K562 (cell line): ENCODE data around the gene ITGAV. TPM values are rescaled to one million over a fixed set of nuclear protein-coding genes. Genes with fewer than 3 reads are reported as not detected.

Source experiments
- ATAC-seq: fragments of 200-7000 bp; cut with Tn5 transposase; 3 replicates; pipeline ENCODE4 v1.9.1; 2020; ENCODE audit warnings: moderate library complexity
- BruUV-seq: library from RNA; stranded (reverse); fragments of 400-500 nt; replicated peaks from 2 replicates; lab custom pipeline; 2021; lab: Mats Ljungman, UMichigan
- CTCF ChIA-PET: fragments of 300-600 bp; formaldehyde crosslinking; extraction: SDS; loops from one replicate; lab custom pipeline; 2021; ENCODE audit warnings: low intra/inter-chr PET ratio; lab: Yijun Ruan, JAX
- POLR2A ChIA-PET: fragments of 300-600, 350-650 bp; sonication (Branson Sonifier 250); formaldehyde crosslinking; extraction: SDS; loops from one replicate; lab custom pipeline; 2021; ENCODE audit warnings: antibody characterized with exemption, inconsistent platforms; lab: Yijun Ruan, JAX
- DNase-seq, 4 experiments: peaks; one replicate each; pipeline versions ENCODE4 v3.0.0 to v3.0.0-alpha.2; 2011 to 2018; ENCODE audit warnings: low spot score in 3 of 4, mixed read lengths in 3 of 4; ENCODE audit errors: extremely low read depth in 1 of 4
- FAIRE-seq: peaks from 2 replicates; lab custom pipeline; 2011; peaks lifted over from hg19 to GRCh38; lab: Jason Lieb, UNC
- H2AFZ ChIP-seq: 2 replicates; pipeline ENCODE4 v1.6.0; 2011; ENCODE audit warnings: low read depth, low read length, control low read depth, inconsistent platforms
- H3K27ac ChIP-seq: fragments of 200-600 bp; 3 replicates; pipeline ENCODE4 v1.8.0; 2011; ENCODE audit warnings: low read depth, mild to moderate bottlenecking, control low read depth, inconsistent platforms, low read length, moderate library complexity, mixed read lengths; ENCODE audit errors: extremely low read depth
- H3K27me3 ChIP-seq, 2 experiments: fragments of 300-600 bp in 1 of 2; 2 replicates in 1 of 2; 3 replicates in 1 of 2; pipeline versions ENCODE4 v1.6.0 to v1.8.0; 2011; ENCODE audit warnings: inconsistent platforms in 2 of 2, low read length in 2 of 2, mild to moderate bottlenecking in 1 of 2, mixed read lengths in 1 of 2, moderate library complexity in 1 of 2; ENCODE audit not compliant: control insufficient read depth in 2 of 2, insufficient read depth in 2 of 2
- H3K36me3 ChIP-seq: fragments of 300-600 bp; 3 replicates; pipeline ENCODE4 v1.8.0; 2011; ENCODE audit warnings: mild to moderate bottlenecking, low read length, inconsistent platforms; ENCODE audit not compliant: control insufficient read depth, insufficient read depth
- H3K4me1 ChIP-seq, 2 experiments: fragments of 200-600 bp in 1 of 2; replicated peaks in 1 of 2; 2 replicates in 1 of 2; 3 replicates in 1 of 2; pipeline versions ENCODE4 v1.5.1 to v1.8.0; 2011; ENCODE audit warnings: inconsistent platforms in 2 of 2, low read length in 2 of 2, mild to moderate bottlenecking in 1 of 2, mixed read lengths in 1 of 2, moderate library complexity in 1 of 2; ENCODE audit not compliant: control insufficient read depth in 2 of 2, insufficient read depth in 2 of 2
- H3K4me2 ChIP-seq: 2 replicates; pipeline ENCODE4 v1.6.1; 2011; ENCODE audit warnings: low read length, control low read depth, inconsistent platforms, mixed read lengths; ENCODE audit not compliant: insufficient read depth
- H3K4me3 ChIP-seq: fragments of 200-600 bp; sonication (generic), shearing (Covaris generic); 2 replicates; pipeline ENCODE4 v1.5.1; 2016; ENCODE audit warnings: control low read depth, inconsistent platforms
- H3K79me2 ChIP-seq: fragments of 200-600 bp; 3 replicates; pipeline ENCODE4 v1.8.0; 2011; ENCODE audit warnings: low read length, inconsistent platforms; ENCODE audit not compliant: control insufficient read depth, insufficient read depth
- H3K9ac ChIP-seq, 2 experiments: 2 replicates each; pipeline versions ENCODE4 v1.6.0 to v1.6.1; 2011; ENCODE audit warnings: low read depth in 2 of 2, low read length in 2 of 2, control low read depth in 1 of 2, inconsistent platforms in 1 of 2, mild to moderate bottlenecking in 1 of 2, mixed read lengths in 1 of 2; ENCODE audit not compliant: insufficient read depth in 1 of 2
- H3K9me1 ChIP-seq: one replicate; pipeline ENCODE4 v1.6.0; 2011; ENCODE audit warnings: inconsistent platforms, mild to moderate bottlenecking, low read length, moderate library complexity; ENCODE audit not compliant: control insufficient read depth, insufficient read depth
- H3K9me3 ChIP-seq: replicated peaks from 2 replicates; pipeline ENCODE4 v1.5.1; 2011; ENCODE audit warnings: low read depth, low read length, inconsistent platforms; ENCODE audit not compliant: control insufficient read depth, insufficient read depth
- H4K20me1 ChIP-seq: replicated peaks from 2 replicates; pipeline ENCODE4 v1.6.1; 2011; ENCODE audit warnings: low read length, inconsistent platforms, mixed read lengths; ENCODE audit not compliant: control insufficient read depth, insufficient read depth
- CBFA2T3 ChIP-seq: fragments of 450-650 bp; IDR thresholded peaks from 2 replicates; pipeline ENCODE4 v1.6.1; 2017
- CREM ChIP-seq: IDR thresholded peaks from 2 replicates; pipeline ENCODE4 v1.6.1; 2014; ENCODE audit warnings: antibody characterized with exemption, low read depth
- FOXM1 ChIP-seq, 2 experiments: fragments of 450-650 bp in 1 of 2; sonication (generic) in 1 of 2; formaldehyde crosslinking in 1 of 2; IDR thresholded peaks; 2 replicates each; pipeline versions ENCODE4 v1.6.1 to v1.9.0; 2017 to 2022; ENCODE audit warnings: low read depth in 2 of 2, mild to moderate bottlenecking in 2 of 2, missing genetic modification reagents in 1 of 2, moderate library complexity in 1 of 2
- GABPB1 ChIP-seq: sonication (generic); formaldehyde crosslinking; IDR thresholded peaks from 2 replicates; pipeline ENCODE4 v1.8.0; 2022; ENCODE audit warnings: mild to moderate bottlenecking, missing genetic modification reagents
- HIVEP1 ChIP-seq: fragments of 250-450 bp; sonication (Bioruptor Pico); IDR thresholded peaks from 2 replicates; pipeline ENCODE4 v1.4.0; 2020; ENCODE audit warnings: mild to moderate bottlenecking
- KLF1 ChIP-seq: fragments of 450-650 bp; IDR thresholded peaks from 2 replicates; pipeline ENCODE4 v1.6.1; 2016; ENCODE audit warnings: missing genetic modification characterization, missing compliant biosample characterization
- NFIC ChIP-seq: fragments of 450-650 bp; IDR thresholded peaks from 2 replicates; pipeline ENCODE4 v1.6.1; 2017; ENCODE audit warnings: mild to moderate bottlenecking, inconsistent platforms
- NFRKB ChIP-seq: fragments of 450-650 bp; IDR thresholded peaks from 2 replicates; pipeline ENCODE4 v1.6.1; 2016; ENCODE audit warnings: low read depth
- NR2F6 ChIP-seq: fragments of 450-650 bp; formaldehyde crosslinking; IDR thresholded peaks from 2 replicates; pipeline ENCODE4 v1.4.0; 2020; ENCODE audit warnings: mild to moderate bottlenecking
- PRPF4 ChIP-seq: fragments of 200-400 bp; formaldehyde crosslinking; IDR thresholded peaks from one replicate; pipeline ENCODE4 v1.6.1; 2017; ENCODE audit warnings: low read length, low read depth, mild to moderate bottlenecking; ENCODE audit not compliant: insufficient read depth, poor library complexity, severe bottlenecking
- RBM22 ChIP-seq: fragments of 200-400 bp; formaldehyde crosslinking; IDR thresholded peaks from 2 replicates; pipeline ENCODE4 v1.6.1; 2018; ENCODE audit warnings: low read length, low read depth; ENCODE audit not compliant: poor library complexity, severe bottlenecking
- SAFB2 ChIP-seq: fragments of 200-400 bp; formaldehyde crosslinking; IDR thresholded peaks from 2 replicates; pipeline ENCODE4 v1.6.1; 2018; ENCODE audit warnings: borderline replicate concordance, low read length, low read depth, moderate library complexity; ENCODE audit not compliant: severe bottlenecking
- TCF3 ChIP-seq: sonication (generic); formaldehyde crosslinking; IDR thresholded peaks from 2 replicates; pipeline ENCODE4 v1.4.0; 2020; ENCODE audit warnings: mild to moderate bottlenecking, missing genetic modification reagents
- ZC3H4 ChIP-seq: sonication (generic); formaldehyde crosslinking; IDR thresholded peaks from 2 replicates; pipeline ENCODE4 v1.9.0; 2021; ENCODE audit warnings: missing genetic modification reagents, borderline replicate concordance
- WGBS: fragments of 100-300 bp; shearing (Covaris generic); methylation state at CpG from one replicate; pipeline ENCODE4 v1.1.6; 2016; ENCODE audit warnings: low coverage, mixed read lengths; ENCODE audit not compliant: insufficient coverage; ENCODE audit errors: missing lambda C conversion rate; 5-methylcytosine and 5-hydroxymethylcytosine counted together
- in situ Hi-C: fragments of 300-500 bp; cut with MboI; formaldehyde crosslinking; loops from 4 replicates; pipeline ENCODE4 v1.15.0; 2018; ENCODE audit warnings: inconsistent platforms, mixed read lengths
- intact Hi-C: fragments of 100-400 bp; cut with micrococcal nuclease; formaldehyde crosslinking; loops from 2 replicates; pipeline ENCODE4 v1.14.2; 2022
- polyA plus RNA-seq, 8 experiments: library from polyadenylated mRNA; depleted of rRNA in 4 of 8; stranded (reverse) in 5 of 8; unstranded in 3 of 8; fragments of >200 nt; fragmentation: Nextera tagmentation in 2 of 8; fragmentation: Illumina TruSeq in 1 of 8; extraction: Ambion mirVana in 2 of 8; extraction: Trizol in 1 of 8; gene quantifications; 2 replicates each; pipeline versions ENCODE4 v1.2.1 to v1.2.3, GENCODE V29; 2011 to 2014; ENCODE audit warnings: inconsistent platforms in 1 of 8, missing spikeins in 1 of 8
- total RNA-seq, 7 experiments: library from RNA; depleted of rRNA in 6 of 7; stranded (reverse); fragments of >200 nt in 6 of 7; fragmentation: Illumina TruSeq in 2 of 7; extraction: Trizol in 2 of 7; gene quantifications; 2 replicates each; pipeline versions ENCODE4 v1.2.1 to v1.2.3, GENCODE V29; 2011 to 2021; ENCODE audit warnings: low replicate concordance in 1 of 7
- TF ChIP-seq, protein P1 (sequence below), 2 experiments: fragments of 450-650 bp; IDR thresholded peaks; 2 replicates each; pipeline ENCODE4 v1.6.1; 2016
- TF ChIP-seq, protein P2 (sequence below): fragments of 450-650 bp; IDR thresholded peaks from 2 replicates; pipeline ENCODE4 v1.6.1; 2016; ENCODE audit warnings: mild to moderate bottlenecking

Gene ITGAV
- total and polyA plus RNA-seq, 9 of the 15 experiments (the other 6 are each of a cell fraction or from before 2014, with no cell fraction given), result 3.7 to 17.7 (median 10.7) TPM

DNA sequence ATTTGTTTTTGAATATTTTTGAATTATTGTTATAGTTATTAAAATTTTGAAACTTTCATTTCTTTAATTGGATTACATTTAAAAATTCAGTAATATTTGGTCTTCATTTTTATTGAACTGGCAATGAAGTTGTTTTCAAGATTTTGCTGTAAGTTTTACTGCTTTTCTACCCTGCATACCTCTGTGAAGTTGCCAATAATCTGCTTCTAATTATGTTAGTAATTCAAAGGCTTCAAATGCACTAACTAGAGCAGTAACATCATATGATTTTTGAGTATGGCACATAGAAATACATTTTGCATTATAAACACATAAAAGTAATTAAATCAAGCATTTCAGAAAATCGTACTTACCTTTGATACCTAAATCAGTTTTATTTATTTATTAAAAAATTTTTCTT, 63.7 kb downstream of the ITGAV start:
- ATAC-seq, result no peak
- no peak for TF ChIP-seq NR2F6 (CRISPR knock-in tag)
- no peak for TF ChIP-seq TCF3 (CRISPR knock-in tag)
- TF ChIP-seq, protein P1, sequence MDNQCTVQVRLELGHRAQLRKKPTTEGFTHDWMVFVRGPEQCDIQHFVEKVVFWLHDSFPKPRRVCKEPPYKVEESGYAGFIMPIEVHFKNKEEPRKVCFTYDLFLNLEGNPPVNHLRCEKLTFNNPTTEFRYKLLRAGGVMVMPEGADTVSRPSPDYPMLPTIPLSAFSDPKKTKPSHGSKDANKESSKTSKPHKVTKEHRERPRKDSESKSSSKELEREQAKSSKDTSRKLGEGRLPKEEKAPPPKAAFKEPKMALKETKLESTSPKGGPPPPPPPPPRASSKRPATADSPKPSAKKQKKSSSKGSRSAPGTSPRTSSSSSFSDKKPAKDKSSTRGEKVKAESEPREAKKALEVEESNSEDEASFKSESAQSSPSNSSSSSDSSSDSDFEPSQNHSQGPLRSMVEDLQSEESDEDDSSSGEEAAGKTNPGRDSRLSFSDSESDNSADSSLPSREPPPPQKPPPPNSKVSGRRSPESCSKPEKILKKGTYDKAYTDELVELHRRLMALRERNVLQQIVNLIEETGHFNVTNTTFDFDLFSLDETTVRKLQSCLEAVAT (IDR thresholded peaks at IDR 0.05), result no peak
- no peak for TF ChIP-seq FOXM1 (IDR thresholded peaks at IDR 0.05; ENCODE audit: low read depth)
- TF ChIP-seq FOXM1 (CRISPR knock-in tag; IDR thresholded peaks at IDR 0.05; ENCODE audit: low read depth), result no peak
- TF ChIP-seq RBM22, result no peak
- TF ChIP-seq GABPB1, result no peak
- no peak for TF ChIP-seq PRPF4
- no peak for TF ChIP-seq CBFA2T3
- TF ChIP-seq HIVEP1 (CRISPR knock-in tag), result no peak
- no peak for TF ChIP-seq CREM
- no peak for TF ChIP-seq NFRKB
- no peak for TF ChIP-seq NFIC
- no peak for TF ChIP-seq ZC3H4
- TF ChIP-seq SAFB2, result no peak
- TF ChIP-seq, protein P2, sequence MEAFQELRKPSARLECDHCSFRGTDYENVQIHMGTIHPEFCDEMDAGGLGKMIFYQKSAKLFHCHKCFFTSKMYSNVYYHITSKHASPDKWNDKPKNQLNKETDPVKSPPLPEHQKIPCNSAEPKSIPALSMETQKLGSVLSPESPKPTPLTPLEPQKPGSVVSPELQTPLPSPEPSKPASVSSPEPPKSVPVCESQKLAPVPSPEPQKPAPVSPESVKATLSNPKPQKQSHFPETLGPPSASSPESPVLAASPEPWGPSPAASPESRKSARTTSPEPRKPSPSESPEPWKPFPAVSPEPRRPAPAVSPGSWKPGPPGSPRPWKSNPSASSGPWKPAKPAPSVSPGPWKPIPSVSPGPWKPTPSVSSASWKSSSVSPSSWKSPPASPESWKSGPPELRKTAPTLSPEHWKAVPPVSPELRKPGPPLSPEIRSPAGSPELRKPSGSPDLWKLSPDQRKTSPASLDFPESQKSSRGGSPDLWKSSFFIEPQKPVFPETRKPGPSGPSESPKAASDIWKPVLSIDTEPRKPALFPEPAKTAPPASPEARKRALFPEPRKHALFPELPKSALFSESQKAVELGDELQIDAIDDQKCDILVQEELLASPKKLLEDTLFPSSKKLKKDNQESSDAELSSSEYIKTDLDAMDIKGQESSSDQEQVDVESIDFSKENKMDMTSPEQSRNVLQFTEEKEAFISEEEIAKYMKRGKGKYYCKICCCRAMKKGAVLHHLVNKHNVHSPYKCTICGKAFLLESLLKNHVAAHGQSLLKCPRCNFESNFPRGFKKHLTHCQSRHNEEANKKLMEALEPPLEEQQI, result no peak
- TF ChIP-seq KLF1 (tag), result no peak
- TF ChIP-seq, all 486 proteins: peak for 0
- Histone ChIP-seq H3K4me3 (no peak overlapping the region), H3K4me2 (no peak overlapping the region), H3K79me2 (no peaks in the 10 kb centered on the region), H2AFZ (no peak overlapping the region), H3K27me3 (no peaks in the 10 kb centered on the region), H3K9me3 (no peaks in the 10 kb centered on the region), H3K9me1 (no peaks in the 10 kb centered on the region), H3K27ac (no peak overlapping the region), H3K4me1 (no peaks in the 10 kb centered on the region), H4K20me1 (no peaks in the 10 kb centered on the region), H3K36me3 (peaks cover 13% of the 10 kb centered on the region; the same call in 1 of the 3 replicates), H3K9ac (no peak overlapping the region)
- in situ Hi-C loops, result no loop called here
- no TSS peak for BruUV-seq
- intact Hi-C loops, result no loop called here
- ChIA-PET POLR2A (no interaction called here), CTCF (no interaction called here)
- WGBS, result 50% methylated on average over 1 of the region's 1 CpG
- DNase-seq, result no peak
- FAIRE-seq, result no peak
